Measurements from ENCODE around the gene PRMT6.

The PRMT6 gene

DNA sequence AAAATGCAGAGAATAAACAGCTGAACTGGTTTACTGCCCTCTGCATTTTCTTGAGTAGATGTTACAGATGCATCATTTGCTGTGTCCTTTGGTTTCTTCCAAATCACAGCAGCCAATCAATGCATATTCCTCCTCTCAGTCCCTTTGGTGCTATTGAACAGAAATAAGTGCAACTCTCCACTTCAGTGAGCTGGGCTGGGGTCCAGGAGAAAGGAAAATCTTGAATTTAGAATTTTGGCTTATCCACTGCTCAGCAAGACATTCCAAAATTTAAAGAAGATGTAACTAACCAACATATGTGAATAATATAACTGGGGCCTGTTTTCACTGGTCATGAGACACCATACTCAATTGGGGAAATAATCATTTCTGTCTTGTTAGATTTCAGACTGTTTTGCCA, 39.2 kb downstream of the PRMT6 start:
- DNase-seq: no peak

- DNase-seq: no peak
Measured at GRCh38 chr1:107096690-107097089, 40.2 kb downstream of the PRMT6 start.

- DNase-seq: no peak
Measured at GRCh38 chr1:107098961-107099360, 42.5 kb downstream of the PRMT6 start.

DNA sequence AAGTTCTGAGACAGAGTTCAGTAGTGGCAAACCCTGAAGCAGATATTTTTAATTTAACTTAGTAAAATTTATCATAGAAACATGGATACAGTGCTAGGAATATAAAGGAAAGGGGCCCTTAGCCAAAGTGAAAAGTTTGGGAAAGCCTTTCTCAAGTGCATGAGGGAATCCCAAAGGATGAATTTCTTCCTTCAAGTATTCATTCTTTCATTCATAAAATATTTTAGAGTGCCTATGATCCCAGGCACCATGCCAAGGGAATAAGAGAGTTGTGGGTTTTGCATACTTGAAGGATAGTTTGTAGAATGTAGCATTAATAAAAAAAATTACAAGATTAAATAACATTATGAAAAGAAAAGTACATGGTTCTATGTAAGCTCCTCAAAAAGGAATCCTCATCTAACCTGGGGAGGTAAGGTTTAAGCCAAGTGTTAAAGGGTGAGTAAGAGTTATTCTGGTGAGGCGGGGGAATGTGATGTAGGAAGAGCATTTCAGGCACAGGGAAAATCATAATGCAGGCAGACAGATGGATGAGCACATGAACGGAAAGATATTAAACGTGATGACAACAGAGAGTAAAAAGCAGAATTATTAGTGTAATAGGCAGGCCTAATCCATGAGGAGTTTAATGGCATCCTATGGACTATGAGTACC, 44.0 kb downstream of the PRMT6 start:
- no peak for DNase-seq

DNA sequence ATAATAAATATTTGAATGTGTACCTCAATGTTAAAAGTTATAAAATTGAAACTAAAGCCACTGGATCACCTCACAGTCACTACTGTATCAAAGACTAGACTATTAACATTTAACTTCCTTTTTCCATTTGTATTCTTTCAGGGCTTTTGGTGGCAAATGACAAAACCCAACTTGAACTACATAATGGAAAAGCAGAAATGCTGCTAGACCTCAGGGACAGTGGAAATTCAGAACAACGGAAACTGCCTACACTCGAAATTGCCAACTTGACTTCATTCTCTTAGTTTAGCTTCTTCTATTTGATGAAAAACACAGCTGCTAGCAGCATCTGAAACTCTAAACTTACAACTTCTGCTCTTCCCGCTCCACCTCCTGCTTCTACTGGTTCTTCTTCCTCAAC, 49.4 kb downstream of the PRMT6 start:
- DNase-seq: no peak

Measured in effector CD4-positive, alpha-beta T cell (primary cell).